WERI-Rb-1 (cell line): Measurements from ENCODE around the gene FMN2.

Experiments
- DNase-seq: peaks from one replicate; pipeline ENCODE4 v3.0.0-alpha.2; 2020
- H3K27ac ChIP-seq: fragments of 250-450 bp; sonication (Bioruptor Pico); 2 replicates; pipeline ENCODE4 v1.5.1; 2020; ENCODE audit warnings: mild to moderate bottlenecking, moderate library complexity
- H3K27me3 ChIP-seq: fragments of 250-450 bp; sonication (Bioruptor Pico); 2 replicates; pipeline ENCODE4 v1.5.1; 2021; ENCODE audit warnings: mild to moderate bottlenecking, low read depth, moderate library complexity; ENCODE audit not compliant: insufficient read depth, severe bottlenecking
- H3K36me3 ChIP-seq: fragments of 250-450 bp; sonication (Bioruptor Pico); 2 replicates; pipeline ENCODE4 v1.5.1; 2020; ENCODE audit warnings: mild to moderate bottlenecking, moderate library complexity
- H3K4me3 ChIP-seq: 2 replicates; pipeline ENCODE4 v1.5.1; 2011; ENCODE audit warnings: low read depth, mild to moderate bottlenecking, control low read depth, low read length
- H3K9me3 ChIP-seq: fragments of 250-450 bp; sonication (Bioruptor Pico); 2 replicates; pipeline ENCODE4 v1.5.1; 2021; ENCODE audit warnings: mild to moderate bottlenecking, moderate library complexity; ENCODE audit not compliant: severe bottlenecking
- TF ChIP-seq, protein P1 (sequence below): IDR thresholded peaks from 2 replicates; pipeline ENCODE4 v1.5.1; 2011; ENCODE audit warnings: low read depth, mild to moderate bottlenecking, control low read depth, inconsistent platforms, low read length

The FMN2 gene

DNA sequence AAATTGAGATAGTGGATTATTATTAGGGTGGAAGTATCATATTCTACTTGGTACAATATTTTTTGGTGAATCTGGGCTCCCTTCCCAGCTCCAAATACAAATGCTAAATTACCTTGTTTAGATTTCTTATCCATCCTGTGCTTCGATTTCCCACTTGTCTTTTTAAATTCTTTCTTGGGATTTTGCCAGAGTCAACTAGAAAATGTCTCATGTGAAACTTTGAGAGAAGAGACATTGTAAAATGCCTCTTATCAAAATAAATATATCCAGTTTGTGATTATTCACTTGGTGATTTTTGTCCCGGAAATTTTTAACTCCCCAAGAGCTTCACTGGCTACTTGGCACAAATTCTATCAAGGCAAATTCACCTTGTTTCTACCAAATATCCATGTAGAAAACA lies 202.0 kb downstream of the FMN2 start:
- H3K27me3 ChIP-seq: no peaks in the 10 kb centered on the region
- H3K27ac ChIP-seq: no peak overlapping the region
- no peaks in the 10 kb centered on the region for H3K9me3 ChIP-seq
- no peak for DNase-seq
- TF ChIP-seq, protein P1, sequence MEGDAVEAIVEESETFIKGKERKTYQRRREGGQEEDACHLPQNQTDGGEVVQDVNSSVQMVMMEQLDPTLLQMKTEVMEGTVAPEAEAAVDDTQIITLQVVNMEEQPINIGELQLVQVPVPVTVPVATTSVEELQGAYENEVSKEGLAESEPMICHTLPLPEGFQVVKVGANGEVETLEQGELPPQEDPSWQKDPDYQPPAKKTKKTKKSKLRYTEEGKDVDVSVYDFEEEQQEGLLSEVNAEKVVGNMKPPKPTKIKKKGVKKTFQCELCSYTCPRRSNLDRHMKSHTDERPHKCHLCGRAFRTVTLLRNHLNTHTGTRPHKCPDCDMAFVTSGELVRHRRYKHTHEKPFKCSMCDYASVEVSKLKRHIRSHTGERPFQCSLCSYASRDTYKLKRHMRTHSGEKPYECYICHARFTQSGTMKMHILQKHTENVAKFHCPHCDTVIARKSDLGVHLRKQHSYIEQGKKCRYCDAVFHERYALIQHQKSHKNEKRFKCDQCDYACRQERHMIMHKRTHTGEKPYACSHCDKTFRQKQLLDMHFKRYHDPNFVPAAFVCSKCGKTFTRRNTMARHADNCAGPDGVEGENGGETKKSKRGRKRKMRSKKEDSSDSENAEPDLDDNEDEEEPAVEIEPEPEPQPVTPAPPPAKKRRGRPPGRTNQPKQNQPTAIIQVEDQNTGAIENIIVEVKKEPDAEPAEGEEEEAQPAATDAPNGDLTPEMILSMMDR: no peak
- H3K4me3 ChIP-seq: no peak overlapping the region
- peaks cover 57% of the 10 kb centered on the region for H3K36me3 ChIP-seq

DNA sequence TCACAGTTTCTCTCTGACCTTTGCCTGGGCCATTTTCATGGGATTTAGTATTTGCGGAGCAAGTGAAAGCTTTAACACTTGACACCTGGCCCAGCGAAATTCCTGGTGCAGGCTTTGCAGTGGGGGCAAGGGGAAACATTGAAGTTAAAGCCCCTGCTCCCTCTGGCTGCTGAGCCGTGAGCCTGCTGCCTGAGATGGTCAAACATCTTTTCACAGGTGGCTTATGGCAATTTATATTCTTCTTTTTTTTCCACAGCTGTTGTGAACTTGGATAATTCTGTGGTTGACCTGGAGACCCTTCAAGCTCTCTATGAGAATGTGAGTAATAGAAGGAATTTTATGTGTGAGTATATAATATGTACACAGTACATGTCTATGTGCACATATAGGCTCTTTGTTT lies 202.9 kb downstream of the FMN2 start:
- DNase-seq: no peak
- TF ChIP-seq, protein P1: no peak
- Histone ChIP-seq H3K36me3 (peaks cover 58% of the 10 kb centered on the region), H3K4me3 (no peak overlapping the region), H3K27ac (no peak overlapping the region), H3K9me3 (no peaks in the 10 kb centered on the region), H3K27me3 (no peaks in the 10 kb centered on the region)

DNA sequence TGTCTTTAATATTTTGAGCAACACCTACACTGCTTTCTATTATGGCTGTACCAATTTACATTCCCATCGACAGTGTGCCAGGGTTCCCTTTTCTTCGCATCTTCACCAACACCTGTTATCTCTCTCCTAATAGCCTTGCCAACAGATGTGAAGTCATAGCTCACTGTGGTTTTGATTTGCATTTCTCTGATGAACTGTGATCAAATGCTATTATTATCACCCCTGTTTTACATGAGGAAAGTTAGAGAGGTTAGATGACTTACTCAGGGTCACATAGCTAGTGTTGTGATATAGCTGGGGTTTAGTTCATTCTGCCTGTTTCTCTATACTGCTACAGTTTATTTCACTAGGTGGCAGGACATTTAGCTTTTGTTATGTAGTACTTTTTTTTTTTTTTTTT lies 204.1 kb downstream of the FMN2 start:
- Histone ChIP-seq H3K4me3 (no peak overlapping the region), H3K27ac (no peak overlapping the region), H3K27me3 (no peaks in the 10 kb centered on the region), H3K9me3 (no peaks in the 10 kb centered on the region), H3K36me3 (peaks cover 58% of the 10 kb centered on the region)
- TF ChIP-seq, protein P1: no peak
- no peak for DNase-seq

DNA sequence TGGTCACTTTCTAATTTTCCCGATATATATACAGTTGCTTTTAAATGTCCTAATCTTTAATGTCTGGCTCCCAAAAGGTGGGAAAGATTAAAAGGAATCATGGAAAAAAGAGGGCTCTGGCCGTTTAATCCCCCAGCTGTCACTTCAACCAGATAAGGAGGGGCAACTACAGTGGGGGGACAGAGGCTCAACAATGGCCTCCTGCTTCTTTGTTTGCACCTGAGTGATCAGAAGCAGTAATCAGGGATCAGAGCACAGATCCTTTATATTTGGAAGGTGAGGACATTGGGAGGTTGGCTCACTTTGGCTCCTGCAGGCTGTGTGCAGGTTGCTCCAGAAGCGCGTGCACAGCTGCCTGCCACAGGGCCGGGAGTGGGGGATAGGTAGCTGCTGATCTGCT lies 212.8 kb downstream of the FMN2 start:
- H3K4me3 ChIP-seq: no peak overlapping the region
- H3K36me3 ChIP-seq: peaks cover 47% of the 10 kb centered on the region
- no peaks in the 10 kb centered on the region for H3K27me3 ChIP-seq
- peak overlapping the region; percentile 85 for H3K27ac ChIP-seq
- TF ChIP-seq, protein P1: no peak
- DNase-seq: peak; percentile 91
- no peaks in the 10 kb centered on the region for H3K9me3 ChIP-seq

DNA sequence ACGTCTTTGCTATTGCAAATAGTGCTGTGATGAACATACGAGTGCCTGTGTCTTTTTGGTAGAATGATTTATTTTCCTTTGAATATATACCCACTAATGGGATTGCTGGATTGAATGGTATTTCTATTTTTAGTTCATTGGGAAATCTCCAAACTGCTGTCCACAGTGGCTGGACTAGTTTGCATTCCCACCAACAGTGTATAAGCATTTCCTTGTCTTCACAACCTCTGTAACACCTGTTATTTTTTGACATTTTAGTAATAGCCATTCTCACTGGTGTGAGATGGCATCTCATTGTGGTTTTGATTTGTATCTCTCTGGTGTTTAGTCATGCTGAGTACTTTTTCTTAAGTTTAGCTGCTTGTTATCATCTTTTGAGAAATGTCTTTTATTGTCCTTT lies 215.0 kb downstream of the FMN2 start:
- Histone ChIP-seq H3K9me3 (no peaks in the 10 kb centered on the region), H3K4me3 (no peak overlapping the region), H3K27ac (no peak overlapping the region), H3K27me3 (no peaks in the 10 kb centered on the region), H3K36me3 (peaks cover 39% of the 10 kb centered on the region)
- TF ChIP-seq, protein P1: no peak
- no peak for DNase-seq

DNA sequence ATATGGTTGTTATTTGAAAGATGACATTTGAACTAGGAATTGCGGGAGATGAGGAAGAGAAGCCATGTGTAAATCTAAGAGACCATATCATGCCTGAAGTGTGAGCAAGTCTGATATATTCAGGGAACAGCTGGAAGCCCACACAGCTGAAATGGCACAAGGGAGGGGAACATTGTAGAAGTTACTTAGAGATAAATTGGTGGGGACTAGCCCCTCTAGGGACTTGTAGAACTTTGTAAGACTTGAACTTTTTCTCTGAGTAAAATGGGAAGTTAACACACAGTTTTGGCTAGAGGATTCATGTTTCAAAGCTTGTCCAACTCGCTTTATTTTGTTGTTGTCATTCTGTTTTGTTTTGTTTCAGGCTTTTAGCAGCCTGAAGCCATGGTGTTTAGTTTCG lies 216.4 kb downstream of the FMN2 start:
- H3K27me3 ChIP-seq: no peaks in the 10 kb centered on the region
- DNase-seq: no peak
- no peaks in the 10 kb centered on the region for H3K9me3 ChIP-seq
- no peak overlapping the region for H3K27ac ChIP-seq
- peaks cover 39% of the 10 kb centered on the region for H3K36me3 ChIP-seq
- TF ChIP-seq, protein P1: no peak
- no peak overlapping the region for H3K4me3 ChIP-seq
